Breast epithelium (tissue), 4 donors: ENCODE results near the gene ATP2C2. TPM values are rescaled to one million over a fixed set of nuclear protein-coding genes. Genes with fewer than 3 reads are reported as not detected.

Experiments used
- DNase-seq, 2 donors: peaks; one replicate each; pipeline ENCODE4 v3.0.0-alpha.2; 2019; ENCODE audit warnings: low spot score in 2 of 2
- H3K27ac ChIP-seq, 2 donors: fragments of 200-600 bp; sonication (generic) in 1 of 2; one replicate each; pipeline ENCODE4 v1.5.1; 2016 to 2019; ENCODE audit warnings: mild to moderate bottlenecking in 1 of 2
- H3K27me3 ChIP-seq, 2 donors: fragments of 200-600 bp; sonication (generic) in 1 of 2; one replicate each; pipeline versions ENCODE4 v1.5.1 to v1.6.0; 2017 to 2019; ENCODE audit warnings: control low read depth in 1 of 2, mild to moderate bottlenecking in 1 of 2
- H3K36me3 ChIP-seq: fragments of 200-600 bp; one replicate; pipeline ENCODE4 v1.5.1; 2019
- H3K4me1 ChIP-seq, 2 donors: fragments of 200-600 bp; sonication (generic); one replicate each; pipeline ENCODE4 v1.5.1; 2016 to 2019; ENCODE audit warnings: control low read depth in 1 of 2
- H3K4me3 ChIP-seq, 3 donors: fragments of 200-600 bp; sonication (generic); 1 replicate in 2 of 3; 2 replicates in 1 of 3; pipeline ENCODE4 v1.5.1; 2016 to 2019; ENCODE audit warnings: mild to moderate bottlenecking in 3 of 3, moderate library complexity in 2 of 3
- H3K9me3 ChIP-seq, 2 donors: fragments of 200-600 bp; sonication (generic) in 1 of 2; one replicate each; pipeline ENCODE4 v1.5.1; 2016 to 2019; ENCODE audit warnings: control low read depth in 1 of 2
- CTCF ChIP-seq, 3 donors: fragments of 450-650 bp; IDR thresholded peaks; one replicate each; pipeline ENCODE4 v1.5.1; 2016 to 2017; ENCODE audit warnings: antibody characterized with exemption in 3 of 3, mild to moderate bottlenecking in 3 of 3, moderate library complexity in 3 of 3
- POLR2A ChIP-seq: fragments of 450-650 bp; IDR thresholded peaks from one replicate; pipeline ENCODE4 v1.6.1; 2016; ENCODE audit warnings: antibody characterized with exemption, mild to moderate bottlenecking, moderate library complexity
- POLR2AphosphoS5 ChIP-seq, 3 donors: sonication (generic); formaldehyde crosslinking; IDR thresholded peaks; one replicate each; pipeline ENCODE4 v1.6.1; 2017; ENCODE audit warnings: antibody characterized with exemption in 3 of 3
- intact Hi-C: fragments of 100-400 bp; cut with DNase I; formaldehyde crosslinking; loops from one replicate; pipeline ENCODE4 v1.15.1; 2023; ENCODE audit warnings: low total_unique reads
- total RNA-seq, 3 donors: library from RNA; depleted of rRNA; stranded (reverse); fragments of >200 nt; gene quantifications; one replicate each; pipeline ENCODE4 v1.1.0, GENCODE V29; 2016

Gene ATP2C2
- total RNA-seq, 3 donors from 2014 or later = 6.0 to 28.5 TPM; not detected in 1

GRCh38 chr16:84360170-84360569 lies 8.2 kb upstream of the ATP2C2 start:
- TF ChIP-seq CTCF (IDR thresholded peaks at IDR 0.05) (no peak), POLR2AphosphoS5 (IDR thresholded peaks at IDR 0.05) (no peak), POLR2A (no peak)
- H3K4me3 ChIP-seq = no peak overlapping the region
- DNase-seq = no peak
- peaks cover 0 to 5% of the 10 kb centered on the region in 2 donors for H3K4me1 ChIP-seq
- no peaks in the 10 kb centered on the region for H3K36me3 ChIP-seq
- H3K9me3 ChIP-seq = no peaks in the 10 kb centered on the region
- intact Hi-C loops = no loop called here
- no peak overlapping the region for H3K27ac ChIP-seq
- H3K27me3 ChIP-seq = no peaks in the 10 kb centered on the region

GRCh38 chr16:84360748-84361147 lies 7.6 kb upstream of the ATP2C2 start:
- DNase-seq = no peak
- Histone ChIP-seq H3K36me3 (no peaks in the 10 kb centered on the region), H3K9me3 (no peaks in the 10 kb centered on the region), H3K27ac (no peak overlapping the region), H3K4me1 (peaks cover 0 to 5% of the 10 kb centered on the region in 2 donors), H3K27me3 (no peaks in the 10 kb centered on the region), H3K4me3 (no peak overlapping the region)
- no peak for TF ChIP-seq POLR2A
- intact Hi-C loops = no loop called here

- Histone ChIP-seq H3K4me1 (no peaks in the 10 kb centered on the region), H3K9me3 (no peaks in the 10 kb centered on the region), H3K36me3 (no peaks in the 10 kb centered on the region), H3K27ac (no peak overlapping the region), H3K4me3 (no peak overlapping the region), H3K27me3 (no peaks in the 10 kb centered on the region)
- intact Hi-C loops = no loop called here
- TF ChIP-seq POLR2A (no peak), CTCF (IDR thresholded peaks at IDR 0.05) (no peak), POLR2AphosphoS5 (IDR thresholded peaks at IDR 0.05) (no peak)
- DNase-seq = no peak
Measured at GRCh38 chr16:84361546-84361945, 6.8 kb upstream of the ATP2C2 start.

- H3K36me3 ChIP-seq = no peaks in the 10 kb centered on the region
- intact Hi-C loops = no loop called here
- TF ChIP-seq CTCF (IDR thresholded peaks at IDR 0.05) = no peak
- no peak for TF ChIP-seq POLR2A
- TF ChIP-seq POLR2AphosphoS5 (IDR thresholded peaks at IDR 0.05) = no peak
- H3K4me1 ChIP-seq = no peaks in the 10 kb centered on the region
- H3K27me3 ChIP-seq = peaks cover 0 to 2% of the 10 kb centered on the region in 2 donors
- no peaks in the 10 kb centered on the region for H3K9me3 ChIP-seq
- H3K4me3 ChIP-seq = no peak overlapping the region
- H3K27ac ChIP-seq = no peak overlapping the region
- DNase-seq = no peak
Measured at GRCh38 chr16:84362471-84362941, 5.8 kb upstream of the ATP2C2 start.

DNA sequence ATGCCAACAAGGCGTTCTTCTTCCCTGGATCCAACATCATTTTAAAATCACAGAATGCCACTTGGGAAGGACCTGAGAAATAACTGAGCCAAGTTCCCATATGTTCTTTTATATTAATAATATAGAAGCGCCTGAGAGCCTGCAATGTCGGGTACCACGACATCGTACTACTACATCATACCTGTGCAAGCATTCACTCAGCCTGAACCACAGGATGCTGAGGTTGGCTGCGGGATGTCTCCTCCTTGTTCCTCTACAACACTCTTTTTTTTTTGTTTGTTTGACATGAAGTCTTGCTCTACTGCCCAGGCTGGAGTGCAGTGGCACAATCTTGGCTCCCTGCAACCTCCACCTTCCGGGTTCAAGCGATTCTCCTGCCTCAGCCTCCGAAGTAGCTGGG lies 2.1 kb upstream of the ATP2C2 start:
- no peak for DNase-seq
- H3K4me1 ChIP-seq = no peaks in the 10 kb centered on the region
- H3K4me3 ChIP-seq = no peak overlapping the region
- intact Hi-C loops = no loop called here
- H3K27me3 ChIP-seq = peaks cover 4 to 15% of the 10 kb centered on the region in 2 donors
- H3K36me3 ChIP-seq = no peaks in the 10 kb centered on the region
- no peak overlapping the region for H3K27ac ChIP-seq
- no peaks in the 10 kb centered on the region for H3K9me3 ChIP-seq
- TF ChIP-seq CTCF (IDR thresholded peaks at IDR 0.05) (no peak), POLR2AphosphoS5 (IDR thresholded peaks at IDR 0.05) (no peak), POLR2A (no peak)

- no peaks in the 10 kb centered on the region for H3K4me1 ChIP-seq
- H3K36me3 ChIP-seq = no peaks in the 10 kb centered on the region
- intact Hi-C loops = no loop called here
- H3K27me3 ChIP-seq = peaks cover 4 to 15% of the 10 kb centered on the region in 2 donors
- H3K27ac ChIP-seq = no peak overlapping the region
- DNase-seq = no peak
- no peaks in the 10 kb centered on the region for H3K9me3 ChIP-seq
- TF ChIP-seq CTCF (IDR thresholded peaks at IDR 0.05) = no peak
- no peak for TF ChIP-seq POLR2AphosphoS5 (IDR thresholded peaks at IDR 0.05)
- no peak for TF ChIP-seq POLR2A
- no peak overlapping the region for H3K4me3 ChIP-seq
Measured at GRCh38 chr16:84367297-84367680, 1.0 kb upstream of the ATP2C2 start.
